ENCODE data around the gene HOXA11. TPM values are rescaled to one million over a fixed set of nuclear protein-coding genes. Genes with fewer than 3 reads are reported as not detected.
A peak's percentile ranks its signal among the peaks of the same experiment; 100 is the strongest.

Gene HOXA11
- total RNA-seq, 1 experiment from 2014 or later: 5.9 TPM

DNA sequence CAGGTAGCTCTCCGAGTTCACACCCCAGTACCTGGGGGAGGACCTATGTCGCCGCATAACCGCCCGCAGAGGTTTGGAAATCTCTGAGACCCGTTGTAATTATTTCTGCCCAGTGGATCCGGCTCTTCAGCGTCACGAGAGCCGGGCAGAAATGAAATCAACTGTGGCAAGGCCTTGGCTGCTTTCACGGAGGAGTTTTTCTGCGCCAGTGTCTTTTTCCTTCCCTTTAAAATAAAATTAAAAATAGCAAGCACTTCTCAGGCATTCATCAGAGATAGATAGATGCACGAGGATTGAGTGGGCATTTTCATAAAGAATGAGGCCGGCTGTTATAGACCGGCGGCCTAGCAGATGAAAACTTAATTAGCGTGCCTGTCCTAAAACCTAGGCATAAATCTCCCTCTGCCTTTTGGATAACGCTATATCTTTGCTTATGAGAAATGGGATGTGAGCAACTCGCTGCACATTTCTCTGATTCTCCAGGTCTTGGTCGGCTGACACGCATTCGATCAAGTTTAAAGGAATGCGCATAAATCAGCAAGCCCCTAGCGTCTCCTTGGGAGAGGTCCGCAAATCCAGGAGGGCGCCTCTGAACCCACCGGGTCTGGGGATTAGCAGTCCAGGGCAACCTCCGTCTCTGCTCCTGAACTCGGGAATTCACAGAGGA lies 8.4 kb upstream of the HOXA11 start:
- H3K27ac ChIP-seq: peak overlapping the region; percentile 47
- no peaks in the 10 kb centered on the region for H3K9me3 ChIP-seq (replicated peaks)
- peaks cover 41% of the 10 kb centered on the region for H3K4me1 ChIP-seq (replicated peaks)
- peaks cover 5% of the 10 kb centered on the region for H3K36me3 ChIP-seq
- peak overlapping the region; percentile 29 for H3K4me3 ChIP-seq
- H3K27me3 ChIP-seq (replicated peaks): no peaks in the 10 kb centered on the region
- DNase-seq (ENCODE audit: low read depth in 1 of 2, low spot score in 2 of 2): peak; percentile 39 to 63

DNA sequence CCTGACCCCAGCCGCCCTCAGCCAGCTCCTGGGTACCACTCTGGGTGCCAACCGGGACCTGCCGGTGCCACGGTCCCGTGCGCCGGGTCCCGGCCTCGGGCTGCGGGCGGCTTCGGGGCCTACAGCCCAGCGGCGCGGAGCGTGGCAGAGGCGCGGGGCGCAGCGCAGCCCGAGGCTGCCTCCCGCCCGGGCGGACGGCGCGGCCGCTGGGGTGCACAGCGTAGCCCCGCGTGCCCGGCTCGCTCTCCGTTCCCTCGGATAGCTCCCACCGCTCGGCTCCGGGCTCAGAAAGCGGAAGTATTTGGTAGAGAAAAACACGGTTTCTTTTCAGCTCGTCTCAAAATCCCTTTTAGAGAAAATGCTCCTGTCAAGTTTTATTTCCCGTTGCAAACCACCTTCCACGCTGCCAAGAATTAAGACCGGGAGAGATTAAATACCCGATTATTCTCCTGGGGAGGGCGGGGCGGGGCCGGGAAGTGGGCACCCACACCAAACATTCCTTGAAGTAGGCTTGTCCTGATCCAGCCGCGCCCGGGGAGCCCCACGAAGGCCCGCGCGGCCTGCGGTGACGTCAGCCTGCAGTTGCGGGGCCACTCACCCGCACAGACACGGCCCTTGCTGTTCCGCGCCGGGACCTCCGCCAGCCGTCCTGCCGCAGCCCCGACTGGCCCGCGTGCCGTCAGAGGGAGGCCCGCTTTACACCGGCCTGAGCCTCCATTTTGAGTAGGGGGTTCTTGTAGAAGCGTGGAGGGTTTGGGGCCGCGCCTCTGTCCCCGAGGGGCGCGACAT lies 7.7 kb upstream of the HOXA11 start:
- Histone ChIP-seq H3K27ac (peak overlapping the region; percentile 47), H3K9me3 (replicated peaks) (no peaks in the 10 kb centered on the region), H3K4me3 (peak overlapping the region; percentile 29), H3K27me3 (replicated peaks) (no peaks in the 10 kb centered on the region), H3K4me1 (replicated peaks) (peaks cover 48% of the 10 kb centered on the region), H3K36me3 (peaks cover 5% of the 10 kb centered on the region)
- peak; percentile 42 to 44 for DNase-seq (ENCODE audit: low read depth in 1 of 2, low spot score in 2 of 2)

DNA sequence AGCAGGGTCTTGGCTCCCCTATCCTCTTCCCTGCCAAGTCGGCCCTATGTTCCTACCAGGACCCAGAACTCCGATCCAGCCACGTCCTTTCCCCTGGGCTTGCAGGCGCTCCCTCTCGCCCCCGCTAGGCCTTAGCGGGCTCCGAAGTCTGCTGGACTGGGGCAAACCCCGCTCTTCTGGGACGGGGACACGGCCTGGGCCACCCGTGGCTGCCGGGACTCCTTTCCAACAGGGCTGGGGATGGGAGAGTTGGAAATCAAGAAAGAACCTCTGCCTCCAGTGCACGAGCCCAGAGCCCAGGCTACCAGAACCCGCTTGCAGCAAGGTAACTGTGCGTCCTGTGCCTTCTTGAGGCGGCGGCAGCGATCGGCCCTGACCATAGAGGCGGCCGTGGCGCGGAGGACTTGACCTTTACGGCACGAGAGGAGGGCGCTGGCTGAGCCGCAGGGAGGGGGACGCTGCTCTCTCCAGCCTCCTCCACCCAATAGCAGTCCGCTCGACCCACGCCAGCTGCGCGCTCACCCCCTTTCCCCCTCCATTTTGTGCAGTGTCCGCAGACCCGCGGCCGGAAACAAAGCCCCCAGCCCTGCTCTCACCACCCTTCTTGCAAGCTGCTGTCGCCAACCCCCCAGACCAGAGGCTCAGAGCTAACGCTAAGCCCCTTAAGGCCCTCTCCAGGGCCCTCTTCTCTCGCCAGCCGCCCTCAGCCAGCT lies 7.0 kb upstream of the HOXA11 start:
- Histone ChIP-seq H3K27me3 (replicated peaks) (no peaks in the 10 kb centered on the region), H3K4me1 (replicated peaks) (peaks cover 56% of the 10 kb centered on the region), H3K36me3 (peaks cover 5% of the 10 kb centered on the region), H3K9me3 (replicated peaks) (no peaks in the 10 kb centered on the region), H3K27ac (peak overlapping the region; percentile 47), H3K4me3 (peak overlapping the region; percentile 29)
- DNase-seq (ENCODE audit: low read depth in 1 of 2, low spot score in 2 of 2): peak; percentile 45 to 47

DNA sequence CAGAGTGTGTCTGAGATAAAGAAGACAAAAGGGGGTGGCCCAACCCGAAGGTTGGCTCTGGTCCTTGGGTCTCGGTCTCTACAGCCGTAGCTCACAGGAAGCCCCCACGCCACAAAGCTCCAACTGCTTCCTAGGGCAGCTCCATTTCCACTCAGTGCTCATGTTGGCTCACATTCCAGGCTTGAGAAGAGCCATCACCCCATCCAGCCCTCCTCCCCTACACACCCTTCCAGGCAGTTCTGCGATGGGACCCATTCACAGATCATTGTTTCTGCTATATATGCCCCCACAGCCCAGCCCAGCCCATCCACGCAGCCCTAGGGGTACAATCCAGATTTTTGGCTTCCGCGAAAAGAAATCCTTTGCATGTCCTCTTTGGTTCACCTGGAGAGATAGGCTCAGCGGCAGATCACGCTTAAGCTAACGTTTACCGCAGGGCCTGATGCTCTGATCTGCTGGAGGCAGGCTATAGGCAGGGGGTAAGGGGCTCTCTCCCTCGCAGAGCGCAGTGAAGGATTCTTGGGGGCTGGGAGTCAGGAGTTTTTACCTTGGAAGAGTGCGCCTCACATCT lies 6.2 kb upstream of the HOXA11 start:
- H3K9me3 ChIP-seq (replicated peaks): no peaks in the 10 kb centered on the region
- no peak overlapping the region for H3K4me3 ChIP-seq
- peaks cover 5% of the 10 kb centered on the region for H3K36me3 ChIP-seq
- DNase-seq (ENCODE audit: low read depth in 1 of 2, low spot score in 2 of 2): peak in 1 of 2 experiments; percentile 35
- no peaks in the 10 kb centered on the region for H3K27me3 ChIP-seq (replicated peaks)
- no peak overlapping the region for H3K27ac ChIP-seq
- peaks cover 61% of the 10 kb centered on the region for H3K4me1 ChIP-seq (replicated peaks)

DNA sequence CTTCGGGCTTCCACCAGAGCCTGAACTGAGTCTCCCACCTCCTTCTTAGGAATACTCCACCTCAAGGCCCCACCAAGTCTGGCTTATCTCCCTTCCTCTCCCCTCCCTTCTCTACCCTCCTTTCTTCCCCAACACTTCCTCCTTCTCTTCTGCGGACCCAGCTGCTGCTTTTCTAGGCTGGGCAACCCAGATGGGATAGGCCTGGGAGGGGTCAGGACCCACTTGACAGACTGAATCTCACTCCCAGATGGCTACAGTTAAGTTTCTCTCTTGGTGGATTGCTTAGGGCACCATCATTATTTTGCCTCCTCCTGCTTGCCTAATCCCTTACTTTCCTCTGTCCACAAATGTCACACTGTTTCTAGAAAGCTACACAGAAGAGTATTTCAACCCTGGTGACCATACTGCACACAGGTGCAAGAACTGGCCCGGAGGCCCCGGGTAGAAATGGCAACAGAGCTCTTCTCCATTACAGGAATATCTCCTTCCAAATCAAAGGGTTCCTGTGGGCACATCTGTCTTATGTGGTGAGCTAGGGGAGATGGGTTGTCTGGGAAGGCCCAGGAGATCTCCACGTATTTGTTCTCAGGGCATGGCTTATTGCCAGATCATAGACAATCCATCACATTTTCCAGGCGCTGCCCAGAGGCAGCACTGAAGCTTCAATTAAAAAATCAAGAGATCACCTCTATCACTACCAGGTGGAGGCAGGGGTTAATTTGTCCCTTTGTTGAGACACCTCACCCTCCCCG lies 5.1 kb upstream of the HOXA11 start:
- Histone ChIP-seq H3K27me3 (replicated peaks) (no peaks in the 10 kb centered on the region), H3K4me1 (replicated peaks) (peaks cover 66% of the 10 kb centered on the region), H3K36me3 (peaks cover 5% of the 10 kb centered on the region), H3K9me3 (replicated peaks) (no peaks in the 10 kb centered on the region), H3K4me3 (no peak overlapping the region), H3K27ac (no peak overlapping the region)
- no peak for DNase-seq (ENCODE audit: low read depth in 1 of 2, low spot score in 2 of 2)

DNA sequence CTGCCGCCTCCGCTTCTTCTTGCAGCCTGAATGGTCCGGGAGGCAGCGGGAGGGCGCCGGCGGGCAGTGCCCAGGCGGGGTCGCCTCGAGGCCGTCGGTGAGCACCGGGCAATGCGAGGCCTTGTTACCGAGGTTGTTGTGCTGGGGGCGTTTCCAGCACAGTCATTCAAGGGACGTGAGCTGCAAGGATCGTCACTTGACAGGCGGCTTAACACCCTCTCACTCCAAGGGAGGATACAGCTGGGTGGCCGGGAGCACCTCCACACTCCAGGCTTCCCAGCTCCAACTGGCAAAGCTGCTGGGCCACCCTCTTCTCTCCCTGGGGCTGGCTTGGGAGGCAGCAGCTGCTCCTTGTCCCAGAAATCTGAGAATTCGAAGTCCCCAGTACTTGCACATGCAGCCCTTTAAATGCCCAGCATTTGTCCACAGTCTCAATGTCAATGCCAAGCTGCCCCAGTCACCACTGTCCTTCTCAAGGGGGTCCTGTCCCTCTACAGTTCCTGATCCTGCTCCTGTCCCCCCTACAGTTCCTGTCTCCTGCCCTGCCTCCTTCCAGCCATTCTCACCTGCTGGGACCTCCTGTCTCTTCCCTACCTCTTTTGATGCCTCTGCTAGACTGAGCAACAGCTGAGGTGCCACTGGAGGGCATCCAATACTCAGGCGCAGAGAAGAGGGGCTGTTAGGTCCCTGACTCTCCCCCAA lies 4.4 kb upstream of the HOXA11 start:
- H3K9me3 ChIP-seq (replicated peaks): no peaks in the 10 kb centered on the region
- DNase-seq (ENCODE audit: low read depth in 1 of 2, low spot score in 2 of 2): peak in 1 of 2 experiments; percentile 66
- peaks cover 6% of the 10 kb centered on the region; the same call in 1 of the 2 replicates for H3K36me3 ChIP-seq
- H3K4me3 ChIP-seq: peak overlapping the region; percentile 41
- H3K4me1 ChIP-seq (replicated peaks): peaks cover 65% of the 10 kb centered on the region
- H3K27ac ChIP-seq: peak overlapping the region; percentile 85
- no peaks in the 10 kb centered on the region for H3K27me3 ChIP-seq (replicated peaks)

DNA sequence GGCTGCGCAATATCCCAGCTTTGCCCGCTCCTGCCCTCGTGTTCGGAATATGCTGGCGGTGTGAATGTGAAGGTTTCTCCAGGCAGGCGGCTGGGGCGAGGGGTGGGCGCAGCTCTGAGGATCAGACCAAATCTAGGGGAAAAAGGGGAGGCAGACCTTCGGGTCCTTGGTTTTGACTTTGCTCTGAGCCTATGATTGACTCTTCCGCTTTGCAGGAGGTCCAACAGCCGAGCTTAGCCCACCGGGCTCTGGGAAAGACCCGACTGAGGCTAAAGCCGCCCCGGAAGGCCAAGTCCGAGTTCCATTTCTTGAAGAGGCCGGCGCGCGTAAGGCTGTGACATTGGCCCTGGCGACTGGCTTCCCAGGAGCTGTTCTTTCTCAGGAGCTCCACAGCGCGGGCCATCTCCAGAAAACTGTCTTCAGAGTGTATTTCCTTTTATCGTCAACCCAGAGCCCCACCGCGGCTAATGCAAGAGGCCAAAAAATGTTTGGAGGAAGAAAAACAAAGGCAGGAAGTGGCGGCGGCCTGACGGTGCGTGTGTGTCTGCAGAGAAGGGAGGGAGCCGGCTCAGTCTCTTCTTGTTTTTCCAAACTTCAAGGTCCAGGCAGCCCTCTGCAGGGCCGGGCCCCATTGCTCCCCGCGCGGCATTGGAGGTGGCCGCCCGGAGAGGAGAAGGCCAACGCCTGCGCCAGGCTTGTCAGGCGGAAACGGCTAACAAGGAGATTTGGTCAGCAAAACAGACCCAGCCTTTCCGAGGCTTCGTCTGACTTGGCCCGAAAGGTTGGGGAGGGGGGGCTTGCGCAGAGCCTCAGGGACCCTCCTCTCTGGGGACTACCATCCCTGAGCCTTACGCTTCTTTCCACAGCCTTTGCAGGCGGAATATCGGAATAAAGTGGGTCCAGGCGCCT lies 3.6 kb upstream of the HOXA11 start:
- H3K36me3 ChIP-seq: peaks cover 6% of the 10 kb centered on the region; the same call in 1 of the 2 replicates
- H3K27ac ChIP-seq: peak overlapping the region; percentile 85
- peaks cover 65% of the 10 kb centered on the region for H3K4me1 ChIP-seq (replicated peaks)
- no peaks in the 10 kb centered on the region for H3K9me3 ChIP-seq (replicated peaks)
- DNase-seq (ENCODE audit: low read depth in 1 of 2, low spot score in 2 of 2): peak; percentile 82 to 88
- peak overlapping the region; percentile 41 for H3K4me3 ChIP-seq
- no peaks in the 10 kb centered on the region for H3K27me3 ChIP-seq (replicated peaks)

DNA sequence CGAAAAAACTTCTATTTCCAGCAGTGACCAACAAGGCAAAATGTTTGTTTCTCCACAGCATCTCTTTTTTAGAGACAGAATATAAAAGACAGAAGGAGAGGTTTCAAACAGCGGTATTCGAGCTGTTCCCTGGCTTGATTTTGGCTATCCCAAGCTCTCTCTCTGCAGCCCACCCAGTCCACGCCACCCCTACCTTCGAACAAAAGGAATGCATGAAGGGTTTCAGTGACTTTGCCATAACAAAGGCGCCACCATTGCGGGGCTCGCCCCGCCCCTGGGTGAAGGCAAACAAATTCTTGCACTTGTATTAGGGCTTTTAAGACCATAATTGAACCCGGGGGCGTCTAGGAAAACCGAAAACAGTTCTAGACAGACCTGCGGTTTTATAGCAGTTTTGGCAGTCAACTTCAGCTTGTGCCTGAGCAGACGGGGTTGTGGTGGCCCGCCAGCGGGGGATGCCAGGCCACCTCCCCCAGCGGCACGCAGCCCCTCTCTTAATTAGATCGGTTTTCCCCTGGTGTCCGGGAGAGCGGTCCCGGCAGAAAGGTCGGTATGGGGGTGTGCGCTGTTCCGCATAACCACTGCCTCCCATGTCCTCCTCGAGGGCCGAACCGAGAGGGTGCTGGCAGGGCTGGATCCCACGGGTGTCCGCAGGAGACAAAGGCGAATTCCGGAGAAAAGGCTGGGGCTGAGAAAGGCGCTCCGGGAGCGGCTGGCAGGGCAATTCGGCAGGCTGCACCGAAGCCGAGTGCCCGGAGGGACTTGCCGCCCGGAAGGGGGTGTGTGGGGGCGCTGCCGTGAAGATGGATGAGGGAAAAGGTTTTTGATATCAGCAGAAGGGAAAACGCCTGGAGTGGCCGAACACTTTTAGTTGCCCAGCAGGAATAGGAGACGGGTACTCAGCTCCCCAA lies 2.7 kb upstream of the HOXA11 start:
- no peaks in the 10 kb centered on the region for H3K27me3 ChIP-seq (replicated peaks)
- 0 out of 2 replicates have a peak, but pooled peaks cover 6% of the 10 kb centered on the region for H3K36me3 ChIP-seq
- no peaks in the 10 kb centered on the region for H3K9me3 ChIP-seq (replicated peaks)
- DNase-seq (ENCODE audit: low read depth in 1 of 2, low spot score in 2 of 2): peak; percentile 72 to 83
- peak overlapping the region; percentile 41 for H3K4me3 ChIP-seq
- H3K27ac ChIP-seq: peak overlapping the region; percentile 85
- H3K4me1 ChIP-seq (replicated peaks): peaks cover 71% of the 10 kb centered on the region

DNA sequence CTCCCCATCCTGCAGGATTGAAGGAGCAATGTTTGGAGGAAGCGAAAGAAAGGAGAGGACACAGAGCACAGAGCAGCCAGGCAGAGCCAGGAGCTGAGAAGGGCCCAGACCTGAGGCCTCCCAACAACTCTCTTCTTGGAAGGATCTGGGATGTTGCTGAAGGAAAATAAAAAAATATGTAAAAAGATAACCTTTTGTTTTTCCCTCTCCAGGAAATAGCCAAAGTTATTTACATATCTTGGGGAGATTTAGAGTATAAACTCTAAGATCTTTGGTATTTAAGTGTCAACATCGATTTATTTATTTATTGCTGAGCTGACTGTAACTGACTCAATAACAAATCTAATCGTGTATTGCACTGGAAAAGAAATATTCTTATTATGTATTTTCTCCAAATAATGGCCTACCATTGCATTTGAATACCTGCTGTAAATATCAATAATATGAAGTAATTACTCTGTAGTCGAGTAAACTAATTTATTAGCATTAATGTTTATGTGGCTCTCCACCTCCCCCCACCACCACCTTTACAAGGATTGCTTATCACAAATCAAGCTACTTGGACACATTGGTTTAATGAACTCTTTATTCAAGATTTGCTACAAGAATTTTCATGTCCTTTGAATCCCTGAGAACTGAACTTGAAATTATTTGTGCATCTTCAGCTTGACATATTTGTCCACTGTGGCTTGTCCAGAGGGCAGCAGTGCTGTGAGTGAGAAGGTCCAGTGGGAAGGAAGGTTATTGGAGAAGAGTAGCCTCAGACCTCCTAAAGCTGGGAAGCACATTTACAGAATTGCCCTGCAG lies 1.8 kb upstream of the HOXA11 start:
- peak in 1 of 2 experiments; percentile 76 for DNase-seq (ENCODE audit: low read depth in 1 of 2, low spot score in 2 of 2)
- H3K36me3 ChIP-seq: peaks cover 14% of the 10 kb centered on the region
- H3K4me3 ChIP-seq: peak overlapping the region; percentile 65
- H3K9me3 ChIP-seq (replicated peaks): no peaks in the 10 kb centered on the region
- H3K4me1 ChIP-seq (replicated peaks): peaks cover 74% of the 10 kb centered on the region
- peak overlapping the region; percentile 85 for H3K27ac ChIP-seq
- no peaks in the 10 kb centered on the region for H3K27me3 ChIP-seq (replicated peaks)

DNA sequence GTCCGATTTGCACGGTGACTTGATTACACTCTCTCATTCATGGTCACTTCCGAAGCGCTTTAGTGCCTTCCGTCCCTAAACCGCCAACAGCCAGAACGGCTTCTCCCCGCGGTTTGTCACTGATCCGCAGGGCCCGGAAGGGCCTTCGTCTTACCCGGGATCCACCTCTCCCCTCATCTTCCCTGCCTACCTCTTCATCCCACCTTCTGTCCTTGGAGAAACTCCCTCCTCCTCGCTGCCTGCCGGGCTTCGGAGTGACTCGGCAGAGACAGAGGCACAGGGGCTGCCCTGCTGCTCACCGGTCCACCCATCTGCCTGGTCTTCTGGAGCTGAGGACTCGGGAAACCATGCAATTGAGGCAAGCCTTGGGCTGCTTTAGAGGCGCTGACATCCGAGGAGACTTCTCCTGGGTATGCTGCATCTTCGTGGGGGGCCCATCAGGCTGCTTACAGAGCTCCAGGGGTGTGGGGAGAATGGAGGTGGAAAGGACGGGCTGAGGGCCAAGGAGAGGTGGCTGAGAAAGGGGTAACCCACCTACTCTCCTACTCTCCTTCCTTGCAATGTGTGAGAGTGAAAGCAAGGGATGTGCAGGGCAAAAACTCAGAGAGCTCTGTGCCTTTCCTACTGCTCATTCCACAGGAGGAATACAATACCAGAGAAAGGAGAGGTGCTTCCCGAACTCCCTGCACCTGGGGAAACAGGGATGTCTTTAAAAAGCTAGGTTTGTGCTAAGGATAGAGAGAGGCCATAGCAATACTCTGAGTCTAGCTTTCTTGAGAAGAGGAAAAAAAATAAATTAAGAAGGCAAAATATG lies 1.0 kb upstream of the HOXA11 start:
- Histone ChIP-seq H3K27me3 (replicated peaks) (no peaks in the 10 kb centered on the region), H3K27ac (peak overlapping the region; percentile 85), H3K36me3 (peaks cover 15% of the 10 kb centered on the region), H3K9me3 (replicated peaks) (no peaks in the 10 kb centered on the region), H3K4me1 (replicated peaks) (peaks cover 75% of the 10 kb centered on the region), H3K4me3 (peak overlapping the region; percentile 65)
- DNase-seq (ENCODE audit: low read depth in 1 of 2, low spot score in 2 of 2): peak; percentile 50 to 79

Data from SJSA1 (cell line).